ENCODE data around the gene AGPAT1. TPM values are rescaled to one million over a fixed set of nuclear protein-coding genes. Genes with fewer than 3 reads are reported as not detected.

AGPAT1 gene
- total and polyA plus RNA-seq, 2 experiments from 2014 or later, result 39.8 to 82.1 TPM

DNA sequence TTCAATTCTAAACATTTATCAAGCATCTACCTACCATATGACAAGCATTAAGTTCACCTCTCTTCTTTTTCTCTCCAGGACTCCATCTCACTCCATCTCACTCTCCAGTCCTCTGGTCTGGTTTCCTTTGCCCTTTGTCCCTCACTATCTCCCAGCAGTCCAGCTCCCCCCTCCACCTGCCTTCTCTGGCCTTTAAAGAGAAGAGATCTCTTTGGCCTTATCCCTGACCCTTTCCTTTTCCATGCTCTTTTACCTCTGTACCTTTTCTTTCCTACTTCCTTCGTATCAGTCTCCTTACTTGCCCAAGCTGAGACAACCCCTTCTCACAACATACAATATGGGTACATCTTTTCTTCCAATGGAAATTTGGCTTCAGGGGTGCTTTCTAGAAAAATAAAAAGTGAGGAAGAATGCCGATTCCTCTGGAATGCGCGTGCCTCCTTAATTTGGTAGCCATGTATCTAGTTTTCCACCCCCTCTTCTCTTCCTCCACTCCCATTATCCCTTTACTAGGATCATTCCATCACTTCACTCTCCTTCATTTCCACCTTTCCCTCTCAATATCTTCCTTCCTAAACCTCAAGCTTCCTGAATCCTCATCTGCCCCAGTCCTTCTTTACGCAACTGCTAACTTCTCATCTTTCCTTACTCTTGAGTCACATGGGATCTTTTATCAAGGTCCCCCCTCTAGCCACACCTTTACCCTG lies 745 bp upstream of the AGPAT1 start (continued):
- TF ChIP-seq, protein P1, sequence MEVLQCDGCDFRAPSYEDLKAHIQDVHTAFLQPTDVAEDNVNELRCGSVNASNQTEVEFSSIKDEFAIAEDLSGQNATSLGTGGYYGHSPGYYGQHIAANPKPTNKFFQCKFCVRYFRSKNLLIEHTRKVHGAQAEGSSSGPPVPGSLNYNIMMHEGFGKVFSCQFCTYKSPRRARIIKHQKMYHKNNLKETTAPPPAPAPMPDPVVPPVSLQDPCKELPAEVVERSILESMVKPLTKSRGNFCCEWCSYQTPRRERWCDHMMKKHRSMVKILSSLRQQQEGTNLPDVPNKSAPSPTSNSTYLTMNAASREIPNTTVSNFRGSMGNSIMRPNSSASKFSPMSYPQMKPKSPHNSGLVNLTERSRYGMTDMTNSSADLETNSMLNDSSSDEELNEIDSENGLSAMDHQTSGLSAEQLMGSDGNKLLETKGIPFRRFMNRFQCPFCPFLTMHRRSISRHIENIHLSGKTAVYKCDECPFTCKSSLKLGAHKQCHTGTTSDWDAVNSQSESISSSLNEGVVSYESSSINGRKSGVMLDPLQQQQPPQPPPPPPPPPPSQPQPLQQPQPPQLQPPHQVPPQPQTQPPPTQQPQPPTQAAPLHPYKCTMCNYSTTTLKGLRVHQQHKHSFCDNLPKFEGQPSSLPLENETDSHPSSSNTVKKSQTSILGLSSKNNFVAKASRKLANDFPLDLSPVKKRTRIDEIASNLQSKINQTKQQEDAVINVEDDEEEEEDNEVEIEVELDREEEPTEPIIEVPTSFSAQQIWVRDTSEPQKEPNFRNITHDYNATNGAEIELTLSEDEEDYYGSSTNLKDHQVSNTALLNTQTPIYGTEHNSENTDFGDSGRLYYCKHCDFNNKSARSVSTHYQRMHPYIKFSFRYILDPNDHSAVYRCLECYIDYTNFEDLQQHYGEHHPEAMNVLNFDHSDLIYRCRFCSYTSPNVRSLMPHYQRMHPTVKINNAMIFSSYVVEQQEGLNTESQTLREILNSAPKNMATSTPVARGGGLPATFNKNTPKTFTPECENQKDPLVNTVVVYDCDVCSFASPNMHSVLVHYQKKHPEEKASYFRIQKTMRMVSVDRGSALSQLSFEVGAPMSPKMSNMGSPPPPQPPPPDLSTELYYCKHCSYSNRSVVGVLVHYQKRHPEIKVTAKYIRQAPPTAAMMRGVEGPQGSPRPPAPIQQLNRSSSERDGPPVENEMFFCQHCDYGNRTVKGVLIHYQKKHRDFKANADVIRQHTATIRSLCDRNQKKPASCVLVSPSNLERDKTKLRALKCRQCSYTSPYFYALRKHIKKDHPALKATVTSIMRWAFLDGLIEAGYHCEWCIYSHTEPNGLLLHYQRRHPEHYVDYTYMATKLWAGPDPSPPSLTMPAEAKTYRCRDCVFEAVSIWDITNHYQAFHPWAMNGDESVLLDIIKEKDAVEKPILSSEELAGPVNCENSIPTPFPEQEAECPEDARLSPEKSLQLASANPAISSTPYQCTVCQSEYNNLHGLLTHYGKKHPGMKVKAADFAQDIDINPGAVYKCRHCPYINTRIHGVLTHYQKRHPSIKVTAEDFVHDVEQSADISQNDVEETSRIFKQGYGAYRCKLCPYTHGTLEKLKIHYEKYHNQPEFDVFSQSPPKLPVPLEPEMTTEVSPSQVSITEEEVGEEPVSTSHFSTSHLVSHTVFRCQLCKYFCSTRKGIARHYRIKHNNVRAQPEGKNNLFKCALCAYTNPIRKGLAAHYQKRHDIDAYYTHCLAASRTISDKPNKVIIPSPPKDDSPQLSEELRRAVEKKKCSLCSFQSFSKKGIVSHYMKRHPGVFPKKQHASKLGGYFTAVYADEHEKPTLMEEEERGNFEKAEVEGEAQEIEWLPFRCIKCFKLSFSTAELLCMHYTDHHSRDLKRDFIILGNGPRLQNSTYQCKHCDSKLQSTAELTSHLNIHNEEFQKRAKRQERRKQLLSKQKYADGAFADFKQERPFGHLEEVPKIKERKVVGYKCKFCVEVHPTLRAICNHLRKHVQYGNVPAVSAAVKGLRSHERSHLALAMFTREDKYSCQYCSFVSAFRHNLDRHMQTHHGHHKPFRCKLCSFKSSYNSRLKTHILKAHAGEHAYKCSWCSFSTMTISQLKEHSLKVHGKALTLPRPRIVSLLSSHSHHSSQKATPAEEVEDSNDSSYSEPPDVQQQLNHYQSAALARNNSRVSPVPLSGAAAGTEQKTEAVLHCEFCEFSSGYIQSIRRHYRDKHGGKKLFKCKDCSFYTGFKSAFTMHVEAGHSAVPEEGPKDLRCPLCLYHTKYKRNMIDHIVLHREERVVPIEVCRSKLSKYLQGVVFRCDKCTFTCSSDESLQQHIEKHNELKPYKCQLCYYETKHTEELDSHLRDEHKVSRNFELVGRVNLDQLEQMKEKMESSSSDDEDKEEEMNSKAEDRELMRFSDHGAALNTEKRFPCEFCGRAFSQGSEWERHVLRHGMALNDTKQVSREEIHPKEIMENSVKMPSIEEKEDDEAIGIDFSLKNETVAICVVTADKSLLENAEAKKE (CRISPR knock-in tag; IDR thresholded peaks at IDR 0.05), result no peak

DNA sequence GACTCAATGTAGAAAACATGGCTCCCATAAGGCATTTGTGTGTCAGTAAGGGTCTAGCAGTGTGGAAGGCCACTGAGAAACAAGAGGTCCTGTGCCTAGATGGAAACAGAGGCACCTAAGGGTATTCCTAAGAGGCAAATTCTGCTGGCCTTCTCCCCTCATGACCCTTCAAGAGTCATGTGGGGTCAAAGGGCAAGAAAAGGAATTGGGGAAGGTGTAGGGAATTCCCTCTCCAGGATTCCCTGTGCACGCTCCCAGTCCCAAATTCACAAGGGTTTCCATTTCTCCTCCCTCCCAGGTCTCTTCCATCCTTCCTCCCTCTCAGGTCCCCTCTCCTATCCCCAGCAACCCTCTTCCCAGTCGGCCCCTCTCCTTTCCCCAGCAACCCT lies 568 bp downstream of the AGPAT1 start:
- peaks cover 31% of the 10 kb centered on the region for H3K36me3 Mint-ChIP-seq (ENCODE audit: low read depth)
- ATAC-seq, result no peak
- peak; percentile 30 for DNase-seq (ENCODE audit: low spot score)
- no peaks in the 10 kb centered on the region for H3K27me3 ChIP-seq (ENCODE audit: insufficient read depth)
- peak overlapping the region; percentile 56; the same call in 1 of the 2 replicates for H3K27ac Mint-ChIP-seq
- H3K27ac ChIP-seq (ENCODE audit: low read depth), result 0 out of 2 replicates have a peak overlapping the region, but pooled peaks have one; percentile 45
- no peaks in the 10 kb centered on the region for H3K9me3 Mint-ChIP-seq
- H3K4me2 ChIP-seq, result peak overlapping the region; percentile 85
- H3K4me1 ChIP-seq (ENCODE audit: insufficient read depth), result peaks cover 22% of the 10 kb centered on the region
- no peaks in the 10 kb centered on the region for H3K9me2 ChIP-seq (ENCODE audit: insufficient read depth)
- H3K4me3 ChIP-seq, result peak overlapping the region; percentile 79
- H3K27me3 Mint-ChIP-seq (ENCODE audit: insufficient read depth, low read depth, poor library complexity), result peaks cover 22% of the 10 kb centered on the region
- H4K20me1 ChIP-seq (replicated peaks; ENCODE audit: insufficient read depth), result peaks cover 14% of the 10 kb centered on the region; the same call in 1 of the 2 replicates
- H3F3A ChIP-seq (replicated peaks; ENCODE audit: low read depth), result 0 out of 2 replicates have a peak, but pooled peaks cover 7% of the 10 kb centered on the region
- no peak overlapping the region for H2AFZ ChIP-seq
- peaks cover 54% of the 10 kb centered on the region for H3K79me2 ChIP-seq (replicated peaks; ENCODE audit: insufficient read depth)
- H3K4me3 Mint-ChIP-seq, result peak overlapping the region; percentile 79
- H3K36me3 ChIP-seq (ENCODE audit: insufficient read depth), result no peaks in the 10 kb centered on the region
- peaks cover 43% of the 10 kb centered on the region for H3K4me1 Mint-ChIP-seq
- no peak for TF ChIP-seq EZH2 (IDR thresholded peaks at IDR 0.05; ENCODE audit: low read depth, unreplicated experiment)
- TF ChIP-seq, protein P2, sequence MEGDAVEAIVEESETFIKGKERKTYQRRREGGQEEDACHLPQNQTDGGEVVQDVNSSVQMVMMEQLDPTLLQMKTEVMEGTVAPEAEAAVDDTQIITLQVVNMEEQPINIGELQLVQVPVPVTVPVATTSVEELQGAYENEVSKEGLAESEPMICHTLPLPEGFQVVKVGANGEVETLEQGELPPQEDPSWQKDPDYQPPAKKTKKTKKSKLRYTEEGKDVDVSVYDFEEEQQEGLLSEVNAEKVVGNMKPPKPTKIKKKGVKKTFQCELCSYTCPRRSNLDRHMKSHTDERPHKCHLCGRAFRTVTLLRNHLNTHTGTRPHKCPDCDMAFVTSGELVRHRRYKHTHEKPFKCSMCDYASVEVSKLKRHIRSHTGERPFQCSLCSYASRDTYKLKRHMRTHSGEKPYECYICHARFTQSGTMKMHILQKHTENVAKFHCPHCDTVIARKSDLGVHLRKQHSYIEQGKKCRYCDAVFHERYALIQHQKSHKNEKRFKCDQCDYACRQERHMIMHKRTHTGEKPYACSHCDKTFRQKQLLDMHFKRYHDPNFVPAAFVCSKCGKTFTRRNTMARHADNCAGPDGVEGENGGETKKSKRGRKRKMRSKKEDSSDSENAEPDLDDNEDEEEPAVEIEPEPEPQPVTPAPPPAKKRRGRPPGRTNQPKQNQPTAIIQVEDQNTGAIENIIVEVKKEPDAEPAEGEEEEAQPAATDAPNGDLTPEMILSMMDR (conservative IDR thresholded peaks at IDR 0.05; ENCODE audit: low read depth in 2 of 2), result no peak
- TF ChIP-seq ZNF331 (CRISPR knock-in tag; IDR thresholded peaks at IDR 0.05; ENCODE audit: low read depth), result no peak
- TF ChIP-seq JUNB (IDR thresholded peaks at IDR 0.05; ENCODE audit: unreplicated experiment), result no peak
- TF ChIP-seq, protein P3, sequence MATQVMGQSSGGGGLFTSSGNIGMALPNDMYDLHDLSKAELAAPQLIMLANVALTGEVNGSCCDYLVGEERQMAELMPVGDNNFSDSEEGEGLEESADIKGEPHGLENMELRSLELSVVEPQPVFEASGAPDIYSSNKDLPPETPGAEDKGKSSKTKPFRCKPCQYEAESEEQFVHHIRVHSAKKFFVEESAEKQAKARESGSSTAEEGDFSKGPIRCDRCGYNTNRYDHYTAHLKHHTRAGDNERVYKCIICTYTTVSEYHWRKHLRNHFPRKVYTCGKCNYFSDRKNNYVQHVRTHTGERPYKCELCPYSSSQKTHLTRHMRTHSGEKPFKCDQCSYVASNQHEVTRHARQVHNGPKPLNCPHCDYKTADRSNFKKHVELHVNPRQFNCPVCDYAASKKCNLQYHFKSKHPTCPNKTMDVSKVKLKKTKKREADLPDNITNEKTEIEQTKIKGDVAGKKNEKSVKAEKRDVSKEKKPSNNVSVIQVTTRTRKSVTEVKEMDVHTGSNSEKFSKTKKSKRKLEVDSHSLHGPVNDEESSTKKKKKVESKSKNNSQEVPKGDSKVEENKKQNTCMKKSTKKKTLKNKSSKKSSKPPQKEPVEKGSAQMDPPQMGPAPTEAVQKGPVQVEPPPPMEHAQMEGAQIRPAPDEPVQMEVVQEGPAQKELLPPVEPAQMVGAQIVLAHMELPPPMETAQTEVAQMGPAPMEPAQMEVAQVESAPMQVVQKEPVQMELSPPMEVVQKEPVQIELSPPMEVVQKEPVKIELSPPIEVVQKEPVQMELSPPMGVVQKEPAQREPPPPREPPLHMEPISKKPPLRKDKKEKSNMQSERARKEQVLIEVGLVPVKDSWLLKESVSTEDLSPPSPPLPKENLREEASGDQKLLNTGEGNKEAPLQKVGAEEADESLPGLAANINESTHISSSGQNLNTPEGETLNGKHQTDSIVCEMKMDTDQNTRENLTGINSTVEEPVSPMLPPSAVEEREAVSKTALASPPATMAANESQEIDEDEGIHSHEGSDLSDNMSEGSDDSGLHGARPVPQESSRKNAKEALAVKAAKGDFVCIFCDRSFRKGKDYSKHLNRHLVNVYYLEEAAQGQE (IDR thresholded peaks at IDR 0.05; ENCODE audit: unreplicated experiment), result no peak
- TF ChIP-seq, protein P4, sequence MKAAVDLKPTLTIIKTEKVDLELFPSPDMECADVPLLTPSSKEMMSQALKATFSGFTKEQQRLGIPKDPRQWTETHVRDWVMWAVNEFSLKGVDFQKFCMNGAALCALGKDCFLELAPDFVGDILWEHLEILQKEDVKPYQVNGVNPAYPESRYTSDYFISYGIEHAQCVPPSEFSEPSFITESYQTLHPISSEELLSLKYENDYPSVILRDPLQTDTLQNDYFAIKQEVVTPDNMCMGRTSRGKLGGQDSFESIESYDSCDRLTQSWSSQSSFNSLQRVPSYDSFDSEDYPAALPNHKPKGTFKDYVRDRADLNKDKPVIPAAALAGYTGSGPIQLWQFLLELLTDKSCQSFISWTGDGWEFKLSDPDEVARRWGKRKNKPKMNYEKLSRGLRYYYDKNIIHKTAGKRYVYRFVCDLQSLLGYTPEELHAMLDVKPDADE (IDR thresholded peaks at IDR 0.05), result no peak
- no peak for TF ChIP-seq STAT1 (IDR thresholded peaks at IDR 0.05; ENCODE audit: unreplicated experiment)

All from GM23338 (cell line).